DMS114 treated with DMSO at 0.1 percent for 48 hours (cell line): ENCODE data around the gene LPCAT1.
"Not testable (repeated sequence)": the region's sequence is repeated elsewhere in the genome, so short reads cannot be mapped to it uniquely, and the experiment has no call there.

Experiments used
- DNase-seq: peaks from one replicate; lab custom pipeline; 2025; ENCODE audit not compliant: unreplicated experiment; lab: John Stamatoyannopoulos, UW

Gene LPCAT1

DNA sequence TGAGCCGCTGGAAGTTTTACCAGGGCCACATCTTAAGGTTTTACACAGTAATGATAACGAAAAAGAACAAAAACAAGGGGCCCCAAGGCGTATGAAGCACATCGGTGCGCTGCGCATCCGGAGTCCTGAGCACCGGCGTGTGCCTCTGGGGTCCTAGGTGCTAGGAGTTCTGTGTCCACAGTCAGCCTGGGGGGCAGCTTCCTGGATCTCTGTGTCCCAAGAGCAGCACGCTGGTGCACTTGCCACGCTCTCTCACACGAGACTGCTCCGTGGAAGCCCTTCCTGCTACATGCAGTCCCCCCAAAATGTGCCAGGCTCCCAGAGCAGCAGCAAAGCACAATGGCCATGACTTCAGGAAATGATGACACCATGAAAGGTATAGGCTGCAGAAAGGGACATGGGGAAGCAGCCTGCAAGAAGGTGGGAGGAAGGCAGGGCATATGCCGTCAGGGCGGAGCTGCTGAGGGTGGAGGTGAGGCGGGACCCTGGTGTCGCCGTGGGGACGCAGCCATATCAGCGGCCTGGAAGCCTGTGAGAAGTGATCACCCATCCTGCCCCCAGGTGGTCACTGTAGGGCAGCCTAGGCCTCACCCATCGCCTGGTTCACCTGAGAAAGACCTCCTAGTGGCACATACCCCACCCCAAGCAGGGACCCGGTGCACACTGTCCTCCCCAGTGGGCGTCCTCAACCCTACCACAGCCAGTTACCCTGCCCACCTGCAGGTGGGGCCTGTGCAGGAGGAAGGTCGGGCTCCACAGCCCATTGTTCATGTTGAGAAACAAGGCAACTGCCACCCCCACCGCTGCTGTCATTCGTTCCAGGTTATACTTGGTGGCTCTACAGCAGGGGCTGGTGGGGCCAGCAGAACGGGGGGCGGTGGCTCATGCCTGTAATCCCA is 54.9 kb downstream of the LPCAT1 start:
- no peak for DNase-seq

DNA sequence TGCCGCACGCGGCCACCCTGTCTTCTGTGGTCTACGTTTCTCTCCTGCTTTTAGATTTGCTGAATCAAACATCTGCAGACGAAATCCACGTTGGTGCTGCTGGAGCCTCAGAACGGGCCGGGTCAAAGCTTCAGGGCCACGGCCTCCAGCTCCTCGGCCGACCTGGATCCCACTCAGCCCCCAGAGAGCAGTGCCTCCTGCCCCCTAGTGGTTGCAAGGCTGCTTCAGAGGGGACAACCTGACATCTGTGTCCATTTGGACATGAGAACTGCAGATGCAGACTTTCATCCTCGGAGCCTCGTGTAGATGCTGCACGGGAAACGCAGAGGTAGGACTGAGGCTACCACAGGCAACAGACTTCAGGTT is 55.5 kb downstream of the LPCAT1 start:
- DNase-seq: no peak

- no peak for DNase-seq
Measured at GRCh38 chr5:1467341-1468246, 56.2 kb downstream of the LPCAT1 start.

DNA sequence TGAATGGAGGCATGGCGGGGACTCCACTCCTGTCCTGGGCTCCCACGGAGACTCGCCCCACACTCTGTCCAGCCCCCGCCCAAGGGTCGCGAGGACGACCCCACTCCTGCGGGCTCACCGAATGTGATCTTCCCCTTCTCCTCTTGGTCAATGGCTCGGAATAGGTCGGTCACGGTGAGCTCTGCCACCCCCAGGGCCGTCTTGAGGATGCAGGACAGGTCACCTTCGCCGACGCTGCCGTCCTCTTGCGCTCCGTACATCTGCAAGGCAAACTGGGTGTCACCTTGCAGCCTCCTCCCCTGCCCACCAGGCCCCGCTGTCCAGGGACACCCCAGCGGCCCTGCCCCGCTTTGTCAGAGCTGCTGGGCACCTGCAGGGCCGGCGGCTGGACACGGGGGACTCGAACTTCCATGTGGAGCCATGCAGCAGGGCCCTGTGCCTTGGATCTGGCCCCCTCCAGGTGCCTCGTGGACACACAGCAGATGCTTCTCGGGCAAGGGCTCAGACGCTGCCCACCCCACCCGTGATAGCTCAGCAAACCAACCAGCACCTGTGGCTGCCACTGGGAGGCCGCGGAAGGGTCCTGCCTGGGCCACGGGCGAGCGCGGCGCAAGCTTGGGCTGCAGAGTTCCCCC is 57.0 kb downstream of the LPCAT1 start:
- DNase-seq: no peak

DNA sequence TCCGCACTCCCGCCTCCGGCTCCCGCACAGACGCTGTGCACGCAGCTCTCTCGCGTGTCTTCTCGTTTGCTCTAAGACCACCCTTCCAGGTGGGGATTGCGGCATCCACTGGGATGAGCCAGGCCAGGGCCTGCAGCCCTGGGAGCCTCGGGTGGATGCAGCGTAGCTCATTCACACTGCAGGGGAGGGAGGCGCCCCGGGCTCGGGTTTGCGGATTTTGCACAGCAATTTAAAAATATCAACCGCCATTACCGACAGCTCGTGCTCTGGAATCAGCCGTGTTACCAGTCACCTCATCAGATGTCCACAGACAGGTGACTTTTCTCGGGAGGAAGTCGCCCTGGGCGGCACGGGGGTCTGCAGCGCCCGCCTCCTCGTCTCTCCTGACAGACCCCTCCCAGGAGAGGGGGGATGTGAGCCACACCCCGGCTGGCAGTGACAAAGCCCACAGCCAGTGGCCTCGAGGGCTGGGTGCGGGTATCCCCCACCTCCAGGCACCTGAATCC is 57.7 kb downstream of the LPCAT1 start:
- DNase-seq: no peak

DNA sequence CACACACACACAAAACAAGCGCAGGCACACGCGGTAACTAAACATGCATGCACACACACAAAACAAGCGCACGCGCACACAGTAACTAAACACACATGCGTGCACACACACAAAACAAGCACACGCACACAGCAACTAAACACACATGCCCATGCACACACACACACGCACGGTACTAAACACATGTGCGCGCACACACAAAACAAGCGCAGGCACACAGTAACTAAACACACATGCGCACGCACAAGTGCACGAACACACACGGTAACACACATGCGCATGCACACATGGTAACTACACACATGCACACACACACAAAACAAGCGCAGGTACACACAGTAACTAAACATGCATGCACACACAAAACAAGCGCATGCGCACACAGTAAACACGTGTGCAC is 58.6 kb downstream of the LPCAT1 start:
- no peak for DNase-seq

DNA sequence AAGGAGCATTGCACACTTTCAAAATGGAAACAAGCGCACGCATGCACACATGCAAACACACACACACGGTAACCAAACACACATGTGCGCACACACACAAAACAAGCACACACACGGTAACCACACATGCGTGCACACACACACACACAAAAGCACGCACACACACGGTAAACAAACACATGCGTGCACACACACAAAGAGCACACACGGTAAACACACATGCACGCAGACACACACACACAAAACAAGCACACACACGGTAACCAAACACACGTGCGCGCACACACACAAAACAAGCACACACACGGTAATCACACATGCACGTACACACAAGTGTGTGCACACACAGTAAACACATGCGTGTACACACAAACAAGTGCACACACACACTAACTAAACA is 59.2 kb downstream of the LPCAT1 start:
- no peak for DNase-seq

DNA sequence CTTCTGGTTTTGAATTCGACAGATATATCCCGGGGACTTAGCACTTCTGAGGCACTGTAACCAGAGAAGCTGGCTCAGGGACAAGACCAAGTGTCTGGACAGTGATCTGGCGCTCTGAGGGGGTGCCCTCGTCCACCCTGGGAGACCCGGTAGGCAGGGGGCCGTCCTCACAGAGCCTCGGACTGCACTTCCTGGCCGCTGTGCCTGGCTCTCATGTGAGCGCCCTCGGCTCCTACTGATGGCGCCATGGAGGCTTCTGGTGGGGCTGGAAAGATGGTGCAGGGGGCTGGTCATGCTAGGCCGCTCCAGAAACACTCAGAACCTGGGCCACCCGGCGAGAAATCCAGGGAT is 59.7 kb downstream of the LPCAT1 start:
- DNase-seq: no peak

GRCh38 chr5:1463326-1464095 is 60.2 kb downstream of the LPCAT1 start:
- no peak for DNase-seq

GRCh38 chr5:1462358-1462757 is 61.4 kb downstream of the LPCAT1 start:
- no peak for DNase-seq

GRCh38 chr5:1461396-1461795 is 62.4 kb downstream of the LPCAT1 start:
- no peak for DNase-seq

GRCh38 chr5:1460054-1460682 is 63.6 kb downstream of the LPCAT1 start:
- DNase-seq: no peak

- not testable (repeated sequence) for DNase-seq
Measured at GRCh38 chr5:1459435-1459834, 64.3 kb downstream of the LPCAT1 start.

DNA sequence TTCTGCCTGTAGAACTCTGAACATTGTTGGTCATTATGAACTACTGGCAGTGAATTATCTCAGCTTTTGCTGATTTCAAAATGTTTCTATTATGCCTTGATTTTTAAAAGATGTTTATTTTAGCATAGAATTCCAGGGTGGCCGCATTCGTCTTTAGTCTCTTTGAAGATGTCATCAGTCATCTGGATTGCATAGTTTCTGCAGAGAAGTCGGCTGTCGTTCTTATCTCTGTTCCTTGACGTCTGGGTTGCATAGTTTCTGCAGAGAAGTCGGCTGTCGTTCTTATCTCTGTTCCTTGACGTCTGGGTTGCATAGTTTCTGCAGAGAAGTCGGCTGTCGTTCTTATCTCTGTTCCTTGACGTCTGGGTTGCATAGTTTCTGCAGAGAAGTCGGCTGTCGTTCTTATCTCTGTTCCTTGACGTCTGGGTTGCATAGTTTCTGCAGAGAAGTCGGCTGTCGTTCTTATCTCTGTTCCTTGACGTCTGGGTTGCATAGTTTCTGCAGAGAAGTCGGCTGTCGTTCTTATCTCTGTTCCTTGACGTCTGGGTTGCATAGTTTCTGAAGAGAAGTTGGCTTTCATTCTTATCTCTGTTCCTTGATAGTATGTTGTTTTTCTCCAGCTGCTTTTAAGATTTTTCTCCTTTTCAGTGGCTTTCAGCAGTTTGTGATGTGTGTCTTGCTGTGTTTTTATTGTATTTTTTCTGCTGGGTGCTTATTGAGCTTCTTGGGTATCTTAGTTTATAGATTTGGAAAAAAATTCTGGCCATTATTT is 67.5 kb downstream of the LPCAT1 start:
- DNase-seq: not testable (repeated sequence)

GRCh38 chr5:1453613-1454012 is 70.1 kb downstream of the LPCAT1 start:
- DNase-seq: no peak

GRCh38 chr5:1449081-1449630 is 74.6 kb downstream of the LPCAT1 start:
- no peak for DNase-seq

- no peak for DNase-seq
Measured at GRCh38 chr5:1448511-1449011, 75.2 kb downstream of the LPCAT1 start.

DNA sequence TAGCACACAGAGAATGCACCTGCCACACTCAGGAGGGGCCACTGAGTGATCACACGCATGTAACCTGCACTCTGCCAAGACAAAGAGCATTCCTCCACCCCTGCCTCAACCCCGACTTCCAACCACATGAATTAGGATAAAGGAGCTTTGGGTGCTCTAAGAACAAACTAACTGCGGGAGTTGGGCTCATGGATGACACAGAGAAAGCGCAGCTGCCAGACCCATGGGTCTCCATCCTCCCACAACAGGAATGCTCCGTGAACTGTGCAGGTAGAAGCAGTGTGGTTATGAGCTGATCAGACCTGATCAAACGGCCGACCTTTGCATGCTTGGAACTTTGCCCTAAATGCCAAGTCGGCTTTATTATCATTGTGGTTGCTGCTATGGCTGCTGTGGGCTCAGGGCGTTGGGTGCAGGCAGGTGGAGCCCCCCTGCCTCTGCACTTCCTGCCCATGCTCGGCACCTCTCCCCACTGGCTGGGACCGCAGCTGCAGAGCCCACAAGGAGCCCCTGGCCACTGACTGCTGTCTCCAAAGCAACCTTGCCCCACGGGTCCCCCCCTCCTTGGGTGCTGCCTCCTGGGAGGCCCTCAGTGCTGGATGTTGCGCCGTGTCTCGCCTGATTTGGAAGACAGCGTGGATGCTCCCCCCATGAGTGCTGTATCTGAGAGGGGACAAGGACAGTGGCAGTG is 75.9 kb downstream of the LPCAT1 start:
- DNase-seq: no peak
